Mucosa of descending colon (tissue), 3 donors: ENCODE data around the gene DMKN. TPM values are rescaled to one million over a fixed set of nuclear protein-coding genes. Genes with fewer than 3 reads are reported as not detected.

Source experiments
- ATAC-seq: fragments of 200-7000 bp; cut with Tn5 transposase; one replicate; pipeline ENCODE4 v1.9.1; 2020; ENCODE audit warnings: mild to moderate bottlenecking, moderate library complexity
- DNase-seq, 3 donors: peaks; one replicate each; pipeline ENCODE4 v3.0.0-alpha.2; 2020
- H3K36me3 ChIP-seq: fragments of 200-600 bp; one replicate; pipeline ENCODE4 v1.8.0; 2021; ENCODE audit warnings: low read depth, mild to moderate bottlenecking
- H3K4me1 ChIP-seq: fragments of 200-600 bp; one replicate; pipeline ENCODE4 v1.8.0; 2021; ENCODE audit warnings: low read depth, mild to moderate bottlenecking
- H3K4me3 ChIP-seq: fragments of 200-600 bp; one replicate; pipeline ENCODE4 v1.8.0; 2021; ENCODE audit warnings: mild to moderate bottlenecking
- H3K9me3 ChIP-seq: fragments of 200-600 bp; one replicate; pipeline ENCODE4 v1.8.0; 2021; ENCODE audit warnings: mild to moderate bottlenecking
- CTCF ChIP-seq: fragments of 200-600 bp; IDR thresholded peaks from one replicate; pipeline ENCODE4 v1.8.0; 2022; ENCODE audit warnings: antibody characterized with exemption, mild to moderate bottlenecking
- intact Hi-C, 2 donors: fragments of 100-400 bp; cut with DNase I in 1 of 2; cut with micrococcal nuclease in 1 of 2; formaldehyde crosslinking; loops; one replicate each; pipeline versions ENCODE4 v1.11.0 to v1.11.1; 2022; cut with DNase I, micrococcal nuclease
- total RNA-seq, 3 donors: library from RNA; stranded (reverse); fragmentation: NEBNext Ultra II Directional in 2 of 3; extraction: Animal tissue kit (Norgen Biotek cat#: 25700) in 2 of 3; gene quantifications; one replicate each; pipeline versions ENCODE4 v1.2.1 to v1.2.4, GENCODE V29; 2021 to 2023
- donor health status: DM: no; HTN: no; CAD: no; lungs with moderate emphysema.
- donor health status: DM: no; HTN: no; CAD: no.
- donor health status: DM: no; HTN: yes; CAD: no.

DMKN gene
- total RNA-seq, 3 donors from 2014 or later: 8.2 to 14.3 (median 10.7) TPM

- H3K4me1 ChIP-seq: peaks cover 4% of the 10 kb centered on the region
- intact Hi-C loops: no loop called here
- no peak for TF ChIP-seq CTCF
Observed at GRCh38 chr19:35488677-35489076, 24.8 kb downstream of the DMKN start.

DNA sequence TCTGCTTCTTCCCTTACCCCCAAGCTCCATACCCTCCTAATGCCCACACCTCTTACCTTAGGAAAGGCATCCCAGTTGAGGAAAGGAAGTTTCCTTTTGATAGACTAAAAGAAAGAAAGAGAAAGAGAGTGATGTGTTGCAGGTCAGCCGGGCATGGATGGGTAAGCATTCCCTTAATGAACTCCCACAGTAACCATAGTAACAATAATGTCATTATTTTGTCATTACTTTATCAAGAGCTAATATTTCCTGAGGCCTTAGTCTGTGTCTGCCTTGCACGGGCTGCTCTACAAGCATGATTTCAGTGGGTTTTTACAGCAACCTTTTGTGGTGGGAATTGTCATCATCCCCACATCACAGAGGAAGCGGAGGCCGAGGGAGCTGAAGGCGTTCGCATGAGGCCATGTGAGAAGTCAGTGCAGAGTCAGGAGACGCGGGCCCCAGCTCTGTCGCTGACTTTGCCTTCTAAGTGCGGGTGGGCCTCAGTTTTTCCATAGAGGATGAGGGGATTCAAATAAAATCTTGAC lies 25.7 kb downstream of the DMKN start:
- no peak for ATAC-seq
- Histone ChIP-seq H3K4me3 (no peak overlapping the region), H3K9me3 (no peaks in the 10 kb centered on the region), H3K36me3 (no peaks in the 10 kb centered on the region), H3K4me1 (peaks cover 4% of the 10 kb centered on the region)
- intact Hi-C loops: no loop called here
- no peak for DNase-seq
- no peak for TF ChIP-seq CTCF

More at GRCh38 chr19:35488677-35489076, 24.8 kb downstream of the DMKN start:
- no peaks in the 10 kb centered on the region for H3K9me3 ChIP-seq
- DNase-seq (no peak), ATAC-seq (no peak)
- H3K4me3 ChIP-seq: no peak overlapping the region
- H3K36me3 ChIP-seq: no peaks in the 10 kb centered on the region

DNA sequence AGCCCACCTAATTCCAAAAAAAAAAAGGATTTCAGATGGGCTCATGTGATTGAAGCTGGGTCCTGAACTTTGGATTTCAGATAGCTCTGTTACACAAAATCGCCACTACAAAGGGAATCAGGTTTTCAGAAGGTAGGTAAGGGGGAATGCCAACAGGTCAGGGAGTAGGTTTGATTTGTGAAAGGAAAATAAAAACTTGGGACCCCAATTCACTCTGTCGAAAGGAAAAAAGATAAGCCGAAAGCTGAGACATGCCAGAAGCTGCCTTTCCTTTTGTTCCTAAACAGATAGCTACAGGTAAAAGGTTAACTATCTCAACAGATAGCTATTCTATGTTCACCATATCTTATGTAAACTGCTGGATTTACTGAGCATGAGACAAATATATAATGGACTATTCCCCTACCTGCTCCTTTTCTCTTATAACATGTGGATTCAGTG lies 27.2 kb downstream of the DMKN start:
- Histone ChIP-seq H3K9me3 (no peaks in the 10 kb centered on the region), H3K36me3 (no peaks in the 10 kb centered on the region), H3K4me3 (no peak overlapping the region), H3K4me1 (peaks cover 4% of the 10 kb centered on the region)
- no peak for TF ChIP-seq CTCF
- DNase-seq (no peak), ATAC-seq (no peak)
- intact Hi-C loops: no loop called here

- peak; percentile 25 for ATAC-seq
- H3K4me3 ChIP-seq: no peak overlapping the region
- H3K4me1 ChIP-seq: peaks cover 4% of the 10 kb centered on the region
- H3K36me3 ChIP-seq: no peaks in the 10 kb centered on the region
- intact Hi-C loops: no loop called here
- TF ChIP-seq CTCF: no peak
- no peaks in the 10 kb centered on the region for H3K9me3 ChIP-seq
- DNase-seq: no peak
Observed at GRCh38 chr19:35484252-35485036, 29.0 kb downstream of the DMKN start.

- DNase-seq: no peak
- H3K4me1 ChIP-seq: peaks cover 4% of the 10 kb centered on the region
- no peak for TF ChIP-seq CTCF
- H3K36me3 ChIP-seq: no peaks in the 10 kb centered on the region
- H3K9me3 ChIP-seq: no peaks in the 10 kb centered on the region
- H3K4me3 ChIP-seq: no peak overlapping the region
- no peak for ATAC-seq
- intact Hi-C loops: no loop called here
Observed at GRCh38 chr19:35483089-35483488, 30.4 kb downstream of the DMKN start.
